Measurements from ENCODE around the gene OR52K1.
"Not testable (repeated sequence)": the region's sequence is repeated elsewhere in the genome, so short reads cannot be mapped to it uniquely, and the experiment has no call there.

Gene OR52K1

GRCh38 chr11:4482445-4482844, at the start of gene OR52K1:
TSS of gene OR52K1 (plus strand) at chr11:4482646. CDS start at chr11:4488901, 6,255 bp downstream.
- DNase-seq, result no peak

GRCh38 chr11:4433856-4434255, 48.6 kb upstream of the OR52K1 start:
- no peak for DNase-seq

- no peak for DNase-seq
Measured at GRCh38 chr11:4436411-4436810, 46.0 kb upstream of the OR52K1 start.

- no peak for DNase-seq
Measured at GRCh38 chr11:4441515-4441914, 40.9 kb upstream of the OR52K1 start.

- no peak for DNase-seq
Measured at GRCh38 chr11:4443232-4443891, 39.1 kb upstream of the OR52K1 start.

- no peak for DNase-seq
Measured at GRCh38 chr11:4448995-4449394, 33.5 kb upstream of the OR52K1 start, which contains the start of gene OR52K2. TSS of gene OR52K2 (plus strand) at chr11:4449295. CDS start at chr11:4449340, 45 bp downstream.

- DNase-seq, result no peak
Measured at GRCh38 chr11:4453118-4453517, 29.3 kb upstream of the OR52K1 start.

GRCh38 chr11:4454021-4454420, 28.4 kb upstream of the OR52K1 start:
- DNase-seq, result no peak

- DNase-seq, result no peak
Measured at GRCh38 chr11:4455419-4455818, 27.0 kb upstream of the OR52K1 start.

- DNase-seq, result no peak
Measured at GRCh38 chr11:4459500-4459899, 22.9 kb upstream of the OR52K1 start.

GRCh38 chr11:4460151-4460550, 22.3 kb upstream of the OR52K1 start:
- DNase-seq, result no peak

- DNase-seq, result no peak
Measured at GRCh38 chr11:4464216-4465159, 18.0 kb upstream of the OR52K1 start.

GRCh38 chr11:4465407-4465806, 17.0 kb upstream of the OR52K1 start:
- DNase-seq, result no peak

- DNase-seq, result no peak
Measured at GRCh38 chr11:4466131-4466870, 16.1 kb upstream of the OR52K1 start.

- DNase-seq, result no peak
Measured at GRCh38 chr11:4466871-4467442, 15.5 kb upstream of the OR52K1 start.

- no peak for DNase-seq
Measured at GRCh38 chr11:4467811-4468606, 14.4 kb upstream of the OR52K1 start.

GRCh38 chr11:4479644-4480043, 2.8 kb upstream of the OR52K1 start:
- DNase-seq, result no peak

GRCh38 chr11:4480577-4481239, 1.7 kb upstream of the OR52K1 start:
- no peak for DNase-seq

- no peak for DNase-seq
Measured at GRCh38 chr11:4481240-4481582, 1.2 kb upstream of the OR52K1 start.

- DNase-seq, result no peak
Measured at GRCh38 chr11:4484310-4484709, 1.9 kb downstream of the OR52K1 start.

- DNase-seq, result not testable (repeated sequence)
Measured at GRCh38 chr11:4491405-4491804, 9.0 kb downstream of the OR52K1 start.
